Measurements from ENCODE around the gene APLF. TPM values are rescaled to one million over a fixed set of nuclear protein-coding genes. Genes with fewer than 3 reads are reported as not detected.

Gene APLF
- total and polyA plus RNA-seq, 10 of the 15 experiments (the other 5 are each of a cell fraction or from before 2014, with no cell fraction given) = 0.66 to 2.8 (median 1.8) TPM

DNA sequence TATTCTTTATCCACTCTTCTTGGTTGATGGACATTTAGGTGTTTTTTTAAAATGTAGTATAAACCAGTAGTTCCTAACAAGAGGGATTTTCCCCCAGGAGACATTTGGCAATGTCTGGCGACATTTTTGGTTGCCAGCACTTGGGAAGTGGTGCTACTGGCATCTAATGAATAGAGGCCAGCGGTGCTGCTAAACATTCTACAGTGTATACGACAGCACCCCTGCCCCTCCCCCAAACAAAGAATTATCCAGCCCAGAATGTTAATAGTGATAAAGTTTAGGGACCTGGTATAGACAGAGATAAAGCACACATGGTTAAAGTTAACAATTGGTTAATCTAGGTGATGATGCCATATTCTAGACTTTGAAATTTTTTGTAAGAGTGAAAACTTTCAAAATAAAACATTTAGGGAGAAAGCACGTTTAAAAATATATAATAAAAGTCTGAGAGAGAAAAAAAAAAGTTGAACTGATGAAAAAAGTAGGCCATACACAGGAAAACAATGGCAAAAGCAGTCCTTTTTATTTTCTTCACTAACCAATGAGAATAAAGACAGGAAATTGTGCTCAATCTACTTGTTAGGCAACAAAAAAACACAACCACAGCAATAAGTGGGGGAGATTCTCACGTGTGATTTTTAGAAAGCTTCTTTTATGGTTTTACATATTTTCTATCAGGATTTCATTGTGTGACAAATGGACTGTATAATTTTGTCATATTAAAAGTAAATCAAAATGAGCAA is 15.1 kb upstream of the APLF start:
- H3K4me3 ChIP-seq = no peak overlapping the region
- intact Hi-C loops (cut with micrococcal nuclease; ENCODE audit: unreplicated experiment) = no loop called here
- no peak for FAIRE-seq

More for the DNA sequence above, 15.1 kb upstream of the APLF start:
- no peak overlapping the region for H3K27ac ChIP-seq (ENCODE audit: control insufficient read depth, insufficient read depth)
- RAD21 ChIA-PET (ENCODE audit: unreplicated experiment) = interaction anchor here (1.8 to 2.5 kb wide), 2 partner anchors 11 to 14 kb away, joined by 9 to 13 read pairs; partner anchors contain the start of genes APLF and FBXO48
- WGBS (ENCODE audit: insufficient coverage, insufficient replicate concordance, low lambda C conversion rate, missing lambda C conversion rate) = 84% methylated on average over 5 of the region's 5 CpGs
- no peaks in the 10 kb centered on the region; the same call in 2 of the 3 replicates for H3K9me3 ChIP-seq (replicated peaks; ENCODE audit: control insufficient read depth, insufficient read depth, low read length)
- no peaks in the 10 kb centered on the region for H3K79me2 ChIP-seq (ENCODE audit: control insufficient read depth, insufficient read depth, low read length)
- no peak overlapping the region for H3K9ac ChIP-seq (ENCODE audit: control insufficient read depth, insufficient read depth, low read length)
- SMC1A ChIA-PET (ENCODE audit: uncharacterized antibody, unreplicated experiment) = interaction anchor here (0.8 to 2.5 kb wide), 5 partner anchors 10 to 164 kb away, joined by 3 to 28 read pairs (median 6); partner anchors contain the start of genes APLF and FBXO48
- H3K4me1 ChIP-seq (ENCODE audit: control insufficient read depth, insufficient read depth, low read length) = no peaks in the 10 kb centered on the region
- no TSS peak for BruUV-seq (replicated peaks)
- no peak overlapping the region for H2AFZ ChIP-seq (ENCODE audit: control insufficient read depth, low read depth, low read length)
- POLR2A ChIA-PET = no interaction called here
- CTCF ChIA-PET = interaction anchor here (0.6 to 2.4 kb wide), 7 partner anchors 10 to 330 kb away, joined by 3 to 19 read pairs (median 5); no protein-coding TSS in a partner anchor
- DNase-seq (ENCODE audit: low read depth, low spot score) (no peak), ATAC-seq (no peak)
- in situ Hi-C loops (cut with MboI) = no loop called here
- TF ChIP-seq PRDM15 (CRISPR knock-in tag; IDR thresholded peaks at IDR 0.05) (no peak), CBX5 (IDR thresholded peaks at IDR 0.05; ENCODE audit: low read depth) (no peak), MXI1 (IDR thresholded peaks at IDR 0.05; ENCODE audit: low read depth, low read length) (no peak), SMC3 (IDR thresholded peaks at IDR 0.05; ENCODE audit: borderline replicate concordance, low read length) (no peak), USF1 (IDR thresholded peaks at IDR 0.05; ENCODE audit: borderline replicate concordance, extremely low read length, insufficient read depth, low read depth, low read length) (no peak), MYB (IDR thresholded peaks at IDR 0.05; ENCODE audit: borderline replicate concordance, low read depth, low read length) (no peak), WRNIP1 (IDR thresholded peaks at IDR 0.05; ENCODE audit: borderline replicate concordance, low read depth, low read length) (no peak), RFX5 (IDR thresholded peaks at IDR 0.05; ENCODE audit: low read depth, low read length) (no peak), SIN3A (IDR thresholded peaks at IDR 0.05; ENCODE audit: low read depth, low read length) (no peak), ASH2L (IDR thresholded peaks at IDR 0.05; ENCODE audit: borderline replicate concordance, low read depth) (no peak), FOXK2 (IDR thresholded peaks at IDR 0.05) (no peak)
- no peak overlapping the region for H3K4me2 ChIP-seq (ENCODE audit: control insufficient read depth, insufficient read depth)
- no peaks in the 10 kb centered on the region for H4K20me1 ChIP-seq (ENCODE audit: control insufficient read depth, insufficient read depth)
- no peaks in the 10 kb centered on the region for H3K36me3 ChIP-seq (ENCODE audit: control insufficient read depth in 2 of 2, insufficient read depth in 2 of 2, low read length in 1 of 2)
- no peaks in the 10 kb centered on the region for H3K27me3 ChIP-seq (replicated peaks in 1 of 2; ENCODE audit: control insufficient read depth in 2 of 2, insufficient read depth in 2 of 2, low read length in 1 of 2)

All from GM12878 (cell line).